OCI-LY1 (cell line): Measurements from ENCODE around the gene STK38.

Experiments used
- H2AFZ ChIP-seq: fragments of 200-600 bp; sonication (generic), shearing (Covaris generic); 2 replicates; pipeline ENCODE4 v1.6.0; 2014; ENCODE audit warnings: antibody characterized with exemption, mild to moderate bottlenecking, low read length
- H3F3A ChIP-seq: fragments of 200-600 bp; sonication (generic), shearing (Covaris generic); 2 replicates; pipeline ENCODE4 v1.6.0; 2014; ENCODE audit warnings: mild to moderate bottlenecking, antibody characterized with exemption, low read length, moderate library complexity; ENCODE audit not compliant: insufficient read depth
- H3K27ac ChIP-seq: fragments of 200-600 bp; sonication (generic); 2 replicates; pipeline ENCODE4 v1.5.1; 2014; ENCODE audit warnings: low read length, mixed run types, mild to moderate bottlenecking, low read depth; ENCODE audit not compliant: poor library complexity, severe bottlenecking
- H3K27me3 ChIP-seq: fragments of 200-600 bp; sonication (generic); 2 replicates; pipeline ENCODE4 v1.6.0; 2014; ENCODE audit warnings: antibody characterized with exemption, mild to moderate bottlenecking, low read length, moderate library complexity; ENCODE audit not compliant: insufficient read depth
- H3K36me3 ChIP-seq: fragments of 200-600 bp; sonication (generic); 2 replicates; pipeline ENCODE4 v1.6.1; 2014; ENCODE audit warnings: mild to moderate bottlenecking, antibody characterized with exemption, low read length, moderate library complexity, mixed read lengths; ENCODE audit not compliant: insufficient read depth
- H3K4me1 ChIP-seq: fragments of 200-600 bp; sonication (generic); 2 replicates; pipeline ENCODE4 v1.5.1; 2014; ENCODE audit warnings: mild to moderate bottlenecking, low read length, moderate library complexity; ENCODE audit not compliant: insufficient read depth, severe bottlenecking
- H3K4me2 ChIP-seq: fragments of 200-600 bp; sonication (generic), shearing (Covaris generic); 2 replicates; pipeline ENCODE4 v1.6.1; 2014; ENCODE audit warnings: low read length
- H3K4me3 ChIP-seq: fragments of 200-600 bp; sonication (generic); 2 replicates; pipeline ENCODE4 v1.5.1; 2014; ENCODE audit warnings: low read length, low read depth, mild to moderate bottlenecking, mixed read lengths; ENCODE audit not compliant: poor library complexity, severe bottlenecking
- H3K79me2 ChIP-seq: fragments of 200-600 bp; shearing (Covaris generic); 2 replicates; pipeline ENCODE4 v1.6.1; 2016; ENCODE audit warnings: mixed run types, low read length, mixed read lengths; ENCODE audit not compliant: insufficient read depth
- H3K9ac ChIP-seq: fragments of 200-600 bp; sonication (generic), shearing (Covaris generic); 2 replicates; pipeline ENCODE4 v1.6.1; 2014; ENCODE audit warnings: mild to moderate bottlenecking, low read length, mixed read lengths
- H3K9me2 ChIP-seq: fragments of 200-600 bp; sonication (generic), shearing (Covaris generic); 2 replicates; pipeline ENCODE4 v1.6.1; 2014; ENCODE audit warnings: low read depth, mild to moderate bottlenecking, low read length, mixed read lengths
- H3K9me3 ChIP-seq: fragments of 200-600 bp; shearing (Covaris generic); 2 replicates; pipeline ENCODE4 v1.6.1; 2014; ENCODE audit warnings: low read length, mixed read lengths
- H4K20me1 ChIP-seq: fragments of 200-600 bp; sonication (generic), shearing (Covaris generic); 2 replicates; pipeline ENCODE4 v1.6.0; 2016; ENCODE audit warnings: mild to moderate bottlenecking, low read length; ENCODE audit not compliant: insufficient read depth
- CTCF ChIP-seq: fragments of 200-600 bp; sonication (generic), shearing (Covaris generic); IDR thresholded peaks from 2 replicates; pipeline ENCODE4 v1.5.1; 2017; ENCODE audit warnings: mild to moderate bottlenecking, antibody characterized with exemption, low read length, moderate library complexity, mixed read lengths
- EZH2 ChIP-seq: fragments of 200-600 bp; sonication (generic), shearing (Covaris generic); IDR thresholded peaks from 2 replicates; pipeline ENCODE4 v1.8.0; 2017; ENCODE audit warnings: borderline replicate concordance, mixed run types, mild to moderate bottlenecking, antibody characterized with exemption, low read length, moderate library complexity, mixed read lengths

The STK38 gene

GRCh38 chr6:36524871-36525270 is 22.4 kb downstream of the STK38 start:
- Histone ChIP-seq H3K27ac (no peak overlapping the region), H2AFZ (no peak overlapping the region), H3K4me2 (no peak overlapping the region), H3K9me2 (no peaks in the 10 kb centered on the region), H3K4me1 (peaks cover 16% of the 10 kb centered on the region), H3K4me3 (no peak overlapping the region), H4K20me1 (no peaks in the 10 kb centered on the region), H3K27me3 (no peaks in the 10 kb centered on the region), H3K9me3 (no peaks in the 10 kb centered on the region), H3F3A (no peaks in the 10 kb centered on the region), H3K79me2 (no peaks in the 10 kb centered on the region), H3K9ac (no peak overlapping the region), H3K36me3 (peaks cover 66% of the 10 kb centered on the region)
- TF ChIP-seq EZH2 (no peak), CTCF (no peak)

GRCh38 chr6:36523936-36524499 is 23.3 kb downstream of the STK38 start:
- TF ChIP-seq EZH2: no peak
- no peak for TF ChIP-seq CTCF
- Histone ChIP-seq H3K9ac (no peak overlapping the region), H3K9me3 (no peaks in the 10 kb centered on the region), H3F3A (no peaks in the 10 kb centered on the region), H4K20me1 (no peaks in the 10 kb centered on the region), H3K27ac (no peak overlapping the region), H3K4me3 (no peak overlapping the region), H3K27me3 (no peaks in the 10 kb centered on the region), H3K79me2 (no peaks in the 10 kb centered on the region), H2AFZ (no peak overlapping the region), H3K36me3 (peaks cover 68% of the 10 kb centered on the region), H3K4me2 (no peak overlapping the region), H3K4me1 (peaks cover 12% of the 10 kb centered on the region), H3K9me2 (no peaks in the 10 kb centered on the region)

- no peak for TF ChIP-seq CTCF
- no peak for TF ChIP-seq EZH2
- H3K27me3 ChIP-seq: no peaks in the 10 kb centered on the region
- H4K20me1 ChIP-seq: no peaks in the 10 kb centered on the region
Measured at GRCh38 chr6:36523451-36523850, 23.8 kb downstream of the STK38 start.

More at GRCh38 chr6:36523451-36523850, 23.8 kb downstream of the STK38 start:
- Histone ChIP-seq H3K4me3 (no peak overlapping the region), H2AFZ (no peak overlapping the region), H3K36me3 (peaks cover 71% of the 10 kb centered on the region), H3K79me2 (no peaks in the 10 kb centered on the region), H3K9ac (no peak overlapping the region), H3K9me2 (no peaks in the 10 kb centered on the region), H3K9me3 (no peaks in the 10 kb centered on the region), H3F3A (no peaks in the 10 kb centered on the region), H3K4me2 (no peak overlapping the region), H3K27ac (no peak overlapping the region), H3K4me1 (peaks cover 6% of the 10 kb centered on the region)
